GM12874 (cell line): Measurements from ENCODE around the gene ESPNL.

Experiments
- CTCF ChIP-seq: IDR thresholded peaks from 2 replicates; pipeline ENCODE4 v1.5.1; 2011; ENCODE audit warnings: low read depth, mild to moderate bottlenecking, control low read depth, low read length, moderate library complexity; ENCODE audit not compliant: insufficient read depth

The ESPNL gene

GRCh38 chr2:238107525-238108422 is 7.6 kb downstream of the ESPNL start:
- no peak for TF ChIP-seq CTCF

GRCh38 chr2:238108423-238109183 is 8.5 kb downstream of the ESPNL start:
- TF ChIP-seq CTCF: no peak

- no peak for TF ChIP-seq CTCF
Observed at GRCh38 chr2:238113611-238114010, 13.5 kb downstream of the ESPNL start.

GRCh38 chr2:238114331-238114841 is 14.2 kb downstream of the ESPNL start:
- no peak for TF ChIP-seq CTCF

GRCh38 chr2:238114851-238115660 is 14.9 kb downstream of the ESPNL start:
- TF ChIP-seq CTCF: no peak

- TF ChIP-seq CTCF: no peak
Observed at GRCh38 chr2:238116298-238117198, 16.4 kb downstream of the ESPNL start.
